ENCODE results near the gene PLA2G5.

Gene PLA2G5

GRCh38 chr1:20137055-20137454, 67.1 kb downstream of the PLA2G5 start:
- Mint-ChIP-seq H3K4me3 (no peak overlapping the region), H3K36me3 (ENCODE audit: low read depth) (no peaks in the 10 kb centered on the region), H3K27ac (no peak overlapping the region), H3K4me1 (ENCODE audit: low read depth) (no peaks in the 10 kb centered on the region), H3K9me3 (no peaks in the 10 kb centered on the region), H3K27me3 (peaks cover 20% of the 10 kb centered on the region)

- no peak overlapping the region for H3K27ac Mint-ChIP-seq
- H3K36me3 Mint-ChIP-seq (ENCODE audit: low read depth), result no peaks in the 10 kb centered on the region
- no peaks in the 10 kb centered on the region for H3K9me3 Mint-ChIP-seq
- H3K27me3 Mint-ChIP-seq, result peaks cover 15% of the 10 kb centered on the region
- no peak overlapping the region for H3K4me3 Mint-ChIP-seq
- no peaks in the 10 kb centered on the region for H3K4me1 Mint-ChIP-seq (ENCODE audit: low read depth)
Observed at GRCh38 chr1:20137604-20138003, 67.6 kb downstream of the PLA2G5 start.

- Mint-ChIP-seq H3K36me3 (ENCODE audit: low read depth) (no peaks in the 10 kb centered on the region), H3K27me3 (peaks cover 11% of the 10 kb centered on the region), H3K27ac (no peak overlapping the region), H3K4me3 (no peak overlapping the region), H3K9me3 (no peaks in the 10 kb centered on the region), H3K4me1 (ENCODE audit: low read depth) (no peaks in the 10 kb centered on the region)
Observed at GRCh38 chr1:20138346-20138745, 68.4 kb downstream of the PLA2G5 start.

GRCh38 chr1:20138961-20139550, 69.1 kb downstream of the PLA2G5 start, which contains the start of gene PLA2G2F:
Gene PLA2G2F (plus strand): TSS chr1:20139323. CDS start chr1:20139428, 105 bp downstream.
- Mint-ChIP-seq H3K27me3 (peaks cover 7% of the 10 kb centered on the region), H3K27ac (no peak within 1 kb of the TSS)

GRCh38 chr1:20139776-20140612, 70.0 kb downstream of the PLA2G5 start:
- Mint-ChIP-seq H3K4me1 (ENCODE audit: low read depth) (no peaks in the 10 kb centered on the region), H3K4me3 (no peak overlapping the region), H3K27ac (no peak overlapping the region), H3K36me3 (ENCODE audit: low read depth) (no peaks in the 10 kb centered on the region), H3K9me3 (no peaks in the 10 kb centered on the region), H3K27me3 (peaks cover 4% of the 10 kb centered on the region)

More at GRCh38 chr1:20138961-20139550, 69.1 kb downstream of the PLA2G5 start, which contains the start of gene PLA2G2F:
- Mint-ChIP-seq H3K9me3 (no peaks in the 10 kb centered on the region), H3K4me3 (no peak within 1 kb of the TSS), H3K4me1 (ENCODE audit: low read depth) (no peaks in the 10 kb centered on the region), H3K36me3 (ENCODE audit: low read depth) (no peaks in the 10 kb centered on the region)

- H3K4me1 Mint-ChIP-seq (ENCODE audit: low read depth), result no peaks in the 10 kb centered on the region
- H3K4me3 Mint-ChIP-seq, result no peak overlapping the region
- peaks cover 4% of the 10 kb centered on the region for H3K27me3 Mint-ChIP-seq
- no peak overlapping the region for H3K27ac Mint-ChIP-seq
- H3K9me3 Mint-ChIP-seq, result no peaks in the 10 kb centered on the region
- no peaks in the 10 kb centered on the region for H3K36me3 Mint-ChIP-seq (ENCODE audit: low read depth)
Observed at GRCh38 chr1:20141001-20141400, 71.0 kb downstream of the PLA2G5 start.

GRCh38 chr1:20141466-20141865, 71.5 kb downstream of the PLA2G5 start:
- Mint-ChIP-seq H3K4me1 (ENCODE audit: low read depth) (no peaks in the 10 kb centered on the region), H3K4me3 (no peak overlapping the region), H3K27me3 (peaks cover 4% of the 10 kb centered on the region), H3K36me3 (ENCODE audit: low read depth) (no peaks in the 10 kb centered on the region), H3K27ac (no peak overlapping the region), H3K9me3 (no peaks in the 10 kb centered on the region)

All from stimulated activated naive CD8-positive, alpha-beta T cell treated with anti-CD3 and anti-CD28 coated beads, Interleukin-15, Interleukin-2, amounts not matched to agents 100 ng/mL and 50 ng/mL, for 24 hours (primary cell).